OCI-LY1 (cell line): ENCODE results near the gene NLRP1.

Experiments
- H2AFZ ChIP-seq: fragments of 200-600 bp; sonication (generic), shearing (Covaris generic); 2 replicates; pipeline ENCODE4 v1.6.0; 2014; ENCODE audit warnings: antibody characterized with exemption, mild to moderate bottlenecking, low read length
- H3F3A ChIP-seq: fragments of 200-600 bp; sonication (generic), shearing (Covaris generic); 2 replicates; pipeline ENCODE4 v1.6.0; 2014; ENCODE audit warnings: mild to moderate bottlenecking, antibody characterized with exemption, low read length, moderate library complexity; ENCODE audit not compliant: insufficient read depth
- H3K27ac ChIP-seq: fragments of 200-600 bp; sonication (generic); 2 replicates; pipeline ENCODE4 v1.5.1; 2014; ENCODE audit warnings: low read length, mixed run types, mild to moderate bottlenecking, low read depth; ENCODE audit not compliant: poor library complexity, severe bottlenecking
- H3K27me3 ChIP-seq: fragments of 200-600 bp; sonication (generic); 2 replicates; pipeline ENCODE4 v1.6.0; 2014; ENCODE audit warnings: antibody characterized with exemption, mild to moderate bottlenecking, low read length, moderate library complexity; ENCODE audit not compliant: insufficient read depth
- H3K36me3 ChIP-seq: fragments of 200-600 bp; sonication (generic); 2 replicates; pipeline ENCODE4 v1.6.1; 2014; ENCODE audit warnings: mild to moderate bottlenecking, antibody characterized with exemption, low read length, moderate library complexity, mixed read lengths; ENCODE audit not compliant: insufficient read depth
- H3K4me1 ChIP-seq: fragments of 200-600 bp; sonication (generic); 2 replicates; pipeline ENCODE4 v1.5.1; 2014; ENCODE audit warnings: mild to moderate bottlenecking, low read length, moderate library complexity; ENCODE audit not compliant: insufficient read depth, severe bottlenecking
- H3K4me2 ChIP-seq: fragments of 200-600 bp; sonication (generic), shearing (Covaris generic); 2 replicates; pipeline ENCODE4 v1.6.1; 2014; ENCODE audit warnings: low read length
- H3K4me3 ChIP-seq: fragments of 200-600 bp; sonication (generic); 2 replicates; pipeline ENCODE4 v1.5.1; 2014; ENCODE audit warnings: low read length, low read depth, mild to moderate bottlenecking, mixed read lengths; ENCODE audit not compliant: poor library complexity, severe bottlenecking
- H3K79me2 ChIP-seq: fragments of 200-600 bp; shearing (Covaris generic); 2 replicates; pipeline ENCODE4 v1.6.1; 2016; ENCODE audit warnings: mixed run types, low read length, mixed read lengths; ENCODE audit not compliant: insufficient read depth
- H3K9ac ChIP-seq: fragments of 200-600 bp; sonication (generic), shearing (Covaris generic); 2 replicates; pipeline ENCODE4 v1.6.1; 2014; ENCODE audit warnings: mild to moderate bottlenecking, low read length, mixed read lengths
- H3K9me2 ChIP-seq: fragments of 200-600 bp; sonication (generic), shearing (Covaris generic); 2 replicates; pipeline ENCODE4 v1.6.1; 2014; ENCODE audit warnings: low read depth, mild to moderate bottlenecking, low read length, mixed read lengths
- H3K9me3 ChIP-seq: fragments of 200-600 bp; shearing (Covaris generic); 2 replicates; pipeline ENCODE4 v1.6.1; 2014; ENCODE audit warnings: low read length, mixed read lengths
- H4K20me1 ChIP-seq: fragments of 200-600 bp; sonication (generic), shearing (Covaris generic); 2 replicates; pipeline ENCODE4 v1.6.0; 2016; ENCODE audit warnings: mild to moderate bottlenecking, low read length; ENCODE audit not compliant: insufficient read depth
- CTCF ChIP-seq: fragments of 200-600 bp; sonication (generic), shearing (Covaris generic); IDR thresholded peaks from 2 replicates; pipeline ENCODE4 v1.5.1; 2017; ENCODE audit warnings: mild to moderate bottlenecking, antibody characterized with exemption, low read length, moderate library complexity, mixed read lengths
- EZH2 ChIP-seq: fragments of 200-600 bp; sonication (generic), shearing (Covaris generic); IDR thresholded peaks from 2 replicates; pipeline ENCODE4 v1.8.0; 2017; ENCODE audit warnings: borderline replicate concordance, mixed run types, mild to moderate bottlenecking, antibody characterized with exemption, low read length, moderate library complexity, mixed read lengths

NLRP1 gene

GRCh38 chr17:5478992-5479391, 105.3 kb downstream of the NLRP1 start:
- no peaks in the 10 kb centered on the region for H3K4me1 ChIP-seq
- peaks cover 95% of the 10 kb centered on the region for H3K36me3 ChIP-seq
- TF ChIP-seq CTCF, result no peak
- TF ChIP-seq EZH2, result no peak
- no peaks in the 10 kb centered on the region for H3K27me3 ChIP-seq
- H3K9me2 ChIP-seq, result no peaks in the 10 kb centered on the region
- H3K4me2 ChIP-seq, result no peak overlapping the region
- no peak overlapping the region for H3K4me3 ChIP-seq
- no peaks in the 10 kb centered on the region for H3K9me3 ChIP-seq
- H3K79me2 ChIP-seq, result peaks cover 5% of the 10 kb centered on the region; the same call in 1 of the 2 replicates
- no peak overlapping the region for H3K9ac ChIP-seq
- H3K27ac ChIP-seq, result no peak overlapping the region
- H2AFZ ChIP-seq, result no peak overlapping the region
- no peaks in the 10 kb centered on the region for H3F3A ChIP-seq
- no peaks in the 10 kb centered on the region for H4K20me1 ChIP-seq

- no peaks in the 10 kb centered on the region for H3K79me2 ChIP-seq
- H3K4me3 ChIP-seq, result no peak overlapping the region
- H2AFZ ChIP-seq, result no peak overlapping the region
- no peak overlapping the region for H3K9ac ChIP-seq
- no peak overlapping the region for H3K4me2 ChIP-seq
- H3K9me2 ChIP-seq, result no peaks in the 10 kb centered on the region
- no peaks in the 10 kb centered on the region for H4K20me1 ChIP-seq
- H3K36me3 ChIP-seq, result peaks cover 58% of the 10 kb centered on the region
- H3F3A ChIP-seq, result peaks cover 4% of the 10 kb centered on the region; the same call in 1 of the 2 replicates
- H3K27me3 ChIP-seq, result no peaks in the 10 kb centered on the region
- H3K9me3 ChIP-seq, result no peaks in the 10 kb centered on the region
- H3K27ac ChIP-seq, result no peak overlapping the region
- H3K4me1 ChIP-seq, result peaks cover 5% of the 10 kb centered on the region
- TF ChIP-seq EZH2 (no peak), CTCF (no peak)
Observed at GRCh38 chr17:5473906-5474305, 110.4 kb downstream of the NLRP1 start.

- no peak for TF ChIP-seq CTCF
- TF ChIP-seq EZH2, result no peak
- Histone ChIP-seq H3K9me3 (no peaks in the 10 kb centered on the region), H4K20me1 (no peaks in the 10 kb centered on the region), H3K9me2 (no peaks in the 10 kb centered on the region), H3K27me3 (no peaks in the 10 kb centered on the region), H3F3A (peaks cover 4% of the 10 kb centered on the region; the same call in 1 of the 2 replicates), H3K4me3 (no peak overlapping the region), H3K27ac (no peak overlapping the region), H3K4me1 (peaks cover 6% of the 10 kb centered on the region), H2AFZ (no peak overlapping the region), H3K9ac (no peak overlapping the region), H3K79me2 (peaks cover 10% of the 10 kb centered on the region), H3K4me2 (no peak overlapping the region), H3K36me3 (peaks cover 44% of the 10 kb centered on the region)
Observed at GRCh38 chr17:5472511-5472910, 111.8 kb downstream of the NLRP1 start.
